Stimulated activated CD4-positive, alpha-beta T cell treated with anti-CD3 and anti-CD28 coated beads, Interleukin-2, amount 100 ng/mL, for 4 hours (primary cell): ENCODE results near the gene CCDC136.
A peak's percentile ranks its signal among the peaks of the same experiment; 100 is the strongest.

ENCODE experiments used
- DNase-seq: peaks from one replicate; pipeline ENCODE4 v3.0.0-alpha.2; 2020; ENCODE audit warnings: low read depth

The CCDC136 gene

DNA sequence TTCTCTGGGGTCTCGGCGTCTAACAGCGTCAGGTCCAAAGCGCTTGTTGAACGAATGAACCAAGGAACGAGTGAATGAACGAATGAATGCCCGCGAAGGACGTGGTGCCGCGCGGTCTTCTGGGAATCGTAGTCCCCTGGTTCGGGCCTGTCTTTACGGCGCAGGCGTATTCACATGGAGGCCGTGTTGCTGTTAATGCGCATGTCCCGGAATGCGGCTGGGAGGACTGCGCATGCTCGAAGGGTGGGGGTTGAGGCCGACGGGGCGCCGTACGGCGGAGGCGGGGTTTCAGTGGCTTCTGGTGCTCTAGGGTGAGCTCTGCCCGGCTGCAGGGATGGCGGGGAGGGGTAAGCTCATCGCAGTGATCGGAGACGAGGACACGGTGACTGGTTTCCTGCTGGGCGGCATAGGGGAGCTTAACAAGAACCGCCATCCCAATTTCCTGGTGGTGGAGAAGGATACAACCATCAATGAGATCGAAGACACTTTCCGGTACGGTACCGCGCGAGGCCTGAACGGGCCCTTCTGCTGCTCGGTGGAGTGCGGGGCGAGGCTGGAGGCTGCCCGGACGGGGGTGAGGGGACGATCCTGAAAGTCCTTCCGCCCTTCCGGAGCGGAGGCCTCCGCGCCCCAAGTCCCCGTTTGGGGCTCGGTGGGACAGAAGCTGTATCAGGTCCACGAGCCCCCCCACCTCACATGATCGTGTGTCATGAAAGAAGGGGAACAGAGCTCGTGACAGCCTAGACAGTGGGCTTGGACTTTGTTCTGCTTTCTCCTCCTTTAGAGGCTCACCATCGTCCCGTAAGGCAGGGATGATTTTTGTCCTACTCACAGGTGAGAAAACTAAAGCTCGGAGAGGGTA lies 71.0 kb downstream of the CCDC136 start, which contains the start of gene ATP6V1F:
TSS of gene ATP6V1F (plus strand) at position 286 of the 862 bp plus-strand sequence. CDS start at position 335, 49 bp downstream.
- DNase-seq: peak; percentile 97

DNA sequence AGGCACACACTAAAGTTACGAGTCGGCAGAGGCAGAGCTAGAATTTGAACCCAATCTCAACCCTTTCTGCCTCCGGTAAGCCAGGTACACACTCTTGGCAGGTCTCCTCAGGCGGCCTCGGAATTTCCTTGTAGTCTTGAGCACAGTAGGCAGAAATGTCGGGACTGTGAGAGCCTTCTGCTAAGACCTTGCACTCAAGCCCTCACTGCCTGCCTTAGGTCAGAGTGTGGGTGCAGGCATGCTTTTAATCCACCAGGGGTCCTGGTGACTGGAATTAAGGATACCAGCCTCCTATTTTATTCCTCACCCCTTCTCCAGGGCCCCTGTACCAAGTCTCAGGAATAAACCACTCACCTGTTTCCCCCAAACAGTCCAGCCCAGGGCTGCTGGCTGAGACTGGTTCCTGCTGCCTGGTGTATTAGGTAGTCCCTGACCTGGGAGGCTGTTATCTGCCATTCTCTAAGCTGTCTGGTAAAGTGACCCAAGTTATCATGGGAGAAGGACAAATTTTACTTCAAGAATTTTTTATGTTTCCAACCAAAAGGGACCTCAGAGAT lies 71.7 kb downstream of the CCDC136 start:
- DNase-seq: peak; percentile 16

DNA sequence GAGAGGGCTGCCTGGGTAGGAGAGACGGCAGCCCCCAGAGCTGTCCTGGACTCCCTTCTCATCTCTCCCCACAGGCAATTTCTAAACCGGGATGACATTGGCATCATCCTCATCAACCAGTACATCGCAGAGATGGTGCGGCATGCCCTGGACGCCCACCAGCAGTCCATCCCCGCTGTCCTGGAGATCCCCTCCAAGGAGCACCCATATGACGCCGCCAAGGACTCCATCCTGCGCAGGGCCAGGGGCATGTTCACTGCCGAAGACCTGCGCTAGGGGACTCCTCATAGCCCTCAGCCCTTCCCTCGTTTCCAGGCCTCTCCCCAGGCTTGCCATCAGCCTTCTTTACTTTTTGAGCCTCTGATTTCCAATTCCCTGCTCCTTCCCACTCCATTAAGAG lies 73.5 kb downstream of the CCDC136 start:
- DNase-seq: no peak

DNA sequence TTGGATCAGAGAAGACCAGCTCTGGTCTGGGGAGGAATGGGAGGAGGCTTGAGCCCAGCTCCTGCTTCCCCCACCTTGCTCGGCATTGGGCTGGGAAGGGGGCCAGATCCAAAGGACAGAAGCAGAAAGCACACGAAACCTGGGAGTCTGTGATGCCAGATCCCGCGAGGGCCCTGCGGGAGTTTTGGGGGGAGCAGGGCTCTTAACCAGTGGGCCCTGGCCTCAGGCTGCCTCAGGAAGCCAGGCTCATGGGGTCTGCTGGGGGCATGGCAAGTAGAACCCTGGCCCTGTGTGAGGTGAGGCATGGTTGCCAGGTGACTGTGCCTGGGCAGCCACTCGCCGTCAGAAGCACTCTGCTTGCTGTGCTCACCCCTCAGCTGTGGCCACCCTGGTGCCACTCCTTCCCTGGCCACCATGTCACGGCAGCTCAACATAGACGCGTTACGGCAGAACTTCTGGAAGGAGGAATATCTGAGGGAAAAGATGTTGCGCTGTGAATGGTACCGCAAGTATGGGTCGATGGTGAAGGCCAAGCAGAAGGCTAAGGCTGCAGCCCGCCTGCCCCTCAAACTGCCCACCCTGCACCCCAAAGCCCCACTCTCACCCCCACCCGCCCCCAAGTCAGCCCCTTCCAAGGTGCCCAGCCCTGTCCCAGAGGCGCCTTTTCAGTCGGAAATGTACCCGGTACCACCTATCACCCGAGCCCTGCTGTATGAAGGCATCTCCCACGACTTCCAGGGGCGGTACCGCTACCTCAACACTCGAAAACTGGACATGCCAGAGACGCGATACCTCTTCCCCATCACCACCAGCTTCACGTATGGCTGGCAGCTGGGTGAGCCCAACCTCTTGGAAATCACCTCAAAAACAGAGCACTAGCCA lies 74.5 kb downstream of the CCDC136 start:
- DNase-seq: no peak

DNA sequence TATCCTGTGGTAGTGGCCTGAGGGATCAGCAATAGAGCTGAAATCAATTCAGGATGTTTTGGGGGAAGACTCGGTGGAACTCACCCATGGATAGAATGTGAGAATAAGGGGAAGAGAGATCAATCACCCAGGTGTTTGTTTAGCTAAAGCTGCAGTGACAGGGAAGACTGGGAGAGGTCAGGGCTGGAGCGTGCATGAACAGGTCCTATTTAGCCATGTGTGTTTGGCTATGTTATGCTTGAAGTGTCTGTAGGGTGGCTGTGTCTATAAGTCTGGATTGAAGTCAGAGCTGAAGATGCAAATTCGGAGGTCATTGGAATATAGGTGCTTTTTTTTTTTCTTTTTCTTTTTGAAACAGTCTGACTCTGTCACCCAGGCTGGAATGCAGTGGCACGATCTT lies 75.5 kb downstream of the CCDC136 start:
- no peak for DNase-seq

DNA sequence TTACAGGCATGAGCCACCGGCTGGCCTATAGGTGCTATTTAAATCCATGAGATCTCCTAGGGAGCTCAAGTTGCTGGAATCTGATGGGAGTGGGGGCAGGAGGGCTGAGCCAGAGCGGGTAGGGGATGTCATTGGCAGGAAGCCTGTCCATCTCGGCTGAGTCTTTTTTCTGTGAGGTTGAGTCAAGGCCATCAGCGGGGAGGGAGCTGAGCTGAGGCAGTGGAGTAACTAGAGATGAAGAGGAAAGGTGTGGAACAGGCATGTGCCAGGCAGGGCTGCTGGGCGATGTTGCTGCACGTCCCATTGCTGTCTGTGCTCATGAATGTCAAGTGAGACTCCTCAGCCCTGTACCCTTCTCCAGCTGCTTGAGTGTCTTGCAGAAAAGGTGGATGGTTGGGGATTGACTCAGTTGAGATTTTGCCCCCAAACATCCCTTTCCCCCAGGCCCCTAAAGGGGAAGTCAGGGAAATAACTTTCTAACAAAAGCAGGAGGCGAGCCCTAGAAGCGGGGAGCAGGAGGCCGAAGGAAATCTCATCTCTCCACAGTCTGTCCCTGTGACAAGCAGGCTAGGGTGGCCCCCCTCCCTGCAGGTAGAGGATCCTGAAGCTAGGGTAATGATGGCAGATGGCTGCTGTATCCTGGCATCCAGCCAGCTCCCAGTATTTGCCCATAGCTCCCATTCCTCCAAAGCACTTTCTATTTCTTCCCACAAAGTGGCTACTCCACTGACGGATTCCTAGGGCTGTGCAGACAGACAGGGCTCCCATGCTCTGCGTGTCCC lies 76.3 kb downstream of the CCDC136 start:
- DNase-seq: no peak

DNA sequence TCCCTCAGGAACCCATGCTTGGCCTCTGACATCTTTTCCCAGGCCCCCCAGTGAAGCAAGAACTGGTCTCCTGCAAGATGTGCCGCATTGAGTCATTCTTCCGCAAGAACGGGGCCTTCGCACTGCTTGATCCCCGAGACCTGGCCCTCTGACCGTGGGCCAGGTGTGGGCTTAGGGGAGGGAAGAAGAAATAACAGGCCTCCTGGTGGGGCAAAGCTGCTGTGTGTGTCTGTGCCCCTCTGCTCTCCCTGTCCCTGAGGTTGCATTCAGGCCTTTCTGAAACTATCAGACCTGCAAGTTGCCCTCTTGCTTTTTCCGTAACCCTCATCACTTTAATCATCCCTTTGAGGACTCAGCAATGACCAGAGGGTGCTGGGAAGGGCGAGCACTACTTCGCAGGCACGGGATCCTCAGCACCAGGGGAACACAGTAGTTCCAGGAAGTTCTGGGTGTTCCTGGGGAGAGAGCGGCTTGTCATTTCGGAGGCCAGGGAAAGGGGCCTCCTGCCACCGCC lies 76.9 kb downstream of the CCDC136 start:
- no peak for DNase-seq

DNA sequence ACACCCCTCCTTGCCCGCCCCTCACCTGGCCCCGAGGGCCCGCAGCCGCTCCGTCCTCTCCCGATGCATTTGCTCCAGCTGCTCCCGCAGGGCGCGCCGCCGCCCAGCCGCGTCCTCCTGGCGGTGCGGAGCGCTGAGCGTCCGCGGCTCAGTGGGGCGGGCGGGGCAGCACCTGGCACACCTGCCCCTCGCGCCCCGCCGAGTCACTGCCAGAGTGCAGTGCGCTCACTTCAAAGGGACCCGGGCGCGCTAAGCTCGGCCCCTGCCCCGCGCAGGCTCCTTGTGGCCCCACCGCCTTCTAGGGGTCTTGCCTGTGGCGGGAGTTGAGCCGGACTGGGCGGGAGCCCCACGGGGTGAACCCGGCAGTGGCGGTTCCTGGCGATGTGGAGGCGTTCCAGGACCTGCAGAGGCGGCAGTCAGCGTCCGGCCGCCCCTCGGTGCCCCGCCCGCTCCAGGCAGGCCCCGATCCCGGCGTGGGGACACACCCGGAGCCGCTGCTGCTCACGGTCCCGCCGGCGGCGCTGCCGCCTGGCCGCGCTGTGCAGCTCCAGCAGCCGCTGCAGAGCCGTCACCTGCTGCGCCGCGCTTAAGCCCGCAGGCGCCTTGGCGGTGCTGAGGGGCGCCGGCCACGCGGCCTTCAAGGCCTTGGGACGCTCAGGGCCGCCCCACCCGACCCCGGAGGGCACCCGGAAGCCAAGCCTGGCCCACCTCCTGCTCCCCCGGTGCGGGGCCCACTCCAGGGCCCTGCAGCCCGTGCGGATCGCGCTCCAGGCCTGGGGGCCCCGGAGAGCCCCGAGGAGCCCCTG lies 77.6 kb downstream of the CCDC136 start:
- DNase-seq: peak; percentile 4

DNA sequence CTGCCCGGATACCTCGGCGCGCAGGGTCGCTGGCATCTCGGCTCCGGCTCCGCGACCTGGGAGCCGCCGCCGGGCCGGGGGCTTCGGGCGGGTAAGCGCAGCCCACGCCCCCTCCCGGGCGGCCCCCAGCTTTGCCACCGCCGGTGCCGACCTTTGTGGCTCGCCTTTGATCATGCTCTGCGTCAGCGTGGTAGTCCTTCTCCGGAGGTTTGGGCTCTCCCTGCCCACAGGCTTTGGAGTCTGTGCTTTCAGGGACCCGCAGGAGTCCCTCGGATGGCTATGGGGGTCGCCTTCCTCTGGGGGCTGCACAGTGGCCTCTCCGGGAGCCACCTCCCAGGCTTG lies 78.1 kb downstream of the CCDC136 start:
- DNase-seq: no peak

DNA sequence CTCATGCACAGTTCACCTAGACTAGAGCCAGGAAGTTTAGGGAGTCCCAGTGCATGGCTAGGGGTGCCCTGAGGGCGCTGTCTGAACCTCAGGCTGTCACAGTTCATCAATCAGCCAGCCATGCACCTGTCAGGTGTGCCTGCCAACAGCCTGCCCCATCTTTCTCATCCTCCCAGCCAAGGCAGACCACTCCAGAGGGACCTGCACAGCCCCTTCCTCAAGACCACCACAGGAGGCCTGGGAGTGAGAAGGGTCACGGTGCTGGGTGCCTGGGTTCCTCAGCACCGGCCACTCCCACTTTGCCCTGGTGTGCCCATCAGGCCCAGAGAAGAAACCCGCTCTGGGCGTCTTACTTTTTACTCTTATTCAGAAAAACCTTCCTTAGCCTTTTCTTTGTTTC lies 79.3 kb downstream of the CCDC136 start:
- DNase-seq: no peak
